BLaER1 treated with 17β-estradiol and CSF1 and Interleukin-3, amounts not matched to agents 10 nM and 100 nM (cell line): ENCODE measurements around the gene HOXC4.
A peak's percentile ranks its signal among the peaks of the same experiment; 100 is the strongest.

Experiments used
- H3K27ac ChIP-seq, 11 experiments: shearing (Covaris generic); formaldehyde crosslinking; 2 replicates each; pipeline ENCODE4 v1.8.1; 2022
- H3K27me3 ChIP-seq, 11 experiments: shearing (Covaris generic); formaldehyde crosslinking; 2 replicates each; pipeline ENCODE4 v1.8.1; 2022
- H3K36me3 ChIP-seq, 11 experiments: shearing (Covaris generic); formaldehyde crosslinking; 2 replicates each; pipeline ENCODE4 v1.8.1; 2022
- H3K4me1 ChIP-seq, 10 experiments: shearing (Covaris generic); formaldehyde crosslinking; 2 replicates each; pipeline ENCODE4 v1.8.1; 2022
- H3K4me2 ChIP-seq, 11 experiments: shearing (Covaris generic); formaldehyde crosslinking; 2 replicates each; pipeline ENCODE4 v1.8.1; 2022
- H3K4me3 ChIP-seq, 10 experiments: shearing (Covaris generic); formaldehyde crosslinking; 2 replicates each; pipeline ENCODE4 v1.8.1; 2022
- H3K9ac ChIP-seq, 11 experiments: shearing (Covaris generic); formaldehyde crosslinking; 2 replicates each; pipeline ENCODE4 v1.8.1; 2022
- H3K9me3 ChIP-seq, 11 experiments: shearing (Covaris generic); formaldehyde crosslinking; replicated peaks in 1 of 11; 2 replicates each; pipeline ENCODE4 v1.8.1; 2022
- H4K20me1 ChIP-seq, 11 experiments: shearing (Covaris generic); formaldehyde crosslinking; 2 replicates each; pipeline ENCODE4 v1.8.1; 2022
- Cebpa-rat ChIP-seq, 11 experiments: shearing (Covaris generic); IDR thresholded peaks; 2 replicates each; pipeline ENCODE4 v1.8.1; 2022

The HOXC4 gene

DNA sequence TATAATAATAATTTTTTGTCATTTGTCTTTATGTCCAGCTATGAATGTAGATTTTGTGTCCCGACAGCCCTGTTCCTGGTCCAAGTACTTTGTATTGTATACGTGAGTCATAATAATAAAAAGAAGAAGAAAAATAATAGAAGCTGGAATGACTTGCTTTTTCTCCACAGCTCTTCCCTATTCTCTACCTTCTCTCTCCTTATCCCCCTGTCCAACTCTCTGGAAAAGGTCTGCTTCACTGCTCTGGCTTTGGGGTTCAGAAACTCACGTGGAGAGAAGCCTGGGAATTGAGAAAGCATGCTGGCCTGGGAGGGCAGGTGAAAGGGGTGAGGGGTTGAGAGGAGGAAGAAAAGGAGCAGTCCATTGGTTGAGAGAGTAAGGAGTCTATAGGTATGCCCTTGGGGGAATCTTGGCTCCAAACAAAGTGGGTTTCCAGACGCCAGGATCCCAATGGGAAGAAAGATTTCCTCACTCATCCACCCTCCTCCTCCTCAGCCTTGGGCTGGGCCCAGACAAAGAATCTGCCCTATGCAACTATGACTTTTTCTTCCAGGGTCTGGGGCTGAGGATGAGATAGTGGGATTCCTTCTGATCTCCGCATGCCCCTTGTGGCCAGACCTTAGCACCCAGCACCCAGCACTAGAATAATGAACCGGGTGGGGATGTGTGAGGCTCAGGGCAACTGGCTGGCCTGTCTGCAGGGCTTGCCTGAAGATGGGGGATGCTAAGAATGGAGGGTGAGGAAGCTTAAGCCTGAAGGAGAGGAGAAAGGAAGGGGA lies 40.8 kb upstream of the HOXC4 start:
- Histone ChIP-seq H3K27ac (no peak overlapping the region), H3K9ac (no peak overlapping the region), H4K20me1 (peaks cover 0 to 89% (median 68%) of the 10 kb centered on the region in 11 experiments; a peak in 18 of 22 replicates), H3K4me1 (peaks cover 0 to 7% (median 0%) of the 10 kb centered on the region in 10 experiments; a peak in 3 of 20 replicates), H3K4me2 (no peak overlapping the region), H3K27me3 (peaks cover 99 to 100% (median 100%) of the 10 kb centered on the region in 11 experiments), H3K36me3 (no peaks in the 10 kb centered on the region), H3K4me3 (no peak overlapping the region), H3K9me3 (peaks cover 0 to 32% (median 5%) of the 10 kb centered on the region in 11 experiments; a peak in 8 of 22 replicates)
- TF ChIP-seq Cebpa-rat (IDR thresholded peaks at IDR 0.05): no peak

DNA sequence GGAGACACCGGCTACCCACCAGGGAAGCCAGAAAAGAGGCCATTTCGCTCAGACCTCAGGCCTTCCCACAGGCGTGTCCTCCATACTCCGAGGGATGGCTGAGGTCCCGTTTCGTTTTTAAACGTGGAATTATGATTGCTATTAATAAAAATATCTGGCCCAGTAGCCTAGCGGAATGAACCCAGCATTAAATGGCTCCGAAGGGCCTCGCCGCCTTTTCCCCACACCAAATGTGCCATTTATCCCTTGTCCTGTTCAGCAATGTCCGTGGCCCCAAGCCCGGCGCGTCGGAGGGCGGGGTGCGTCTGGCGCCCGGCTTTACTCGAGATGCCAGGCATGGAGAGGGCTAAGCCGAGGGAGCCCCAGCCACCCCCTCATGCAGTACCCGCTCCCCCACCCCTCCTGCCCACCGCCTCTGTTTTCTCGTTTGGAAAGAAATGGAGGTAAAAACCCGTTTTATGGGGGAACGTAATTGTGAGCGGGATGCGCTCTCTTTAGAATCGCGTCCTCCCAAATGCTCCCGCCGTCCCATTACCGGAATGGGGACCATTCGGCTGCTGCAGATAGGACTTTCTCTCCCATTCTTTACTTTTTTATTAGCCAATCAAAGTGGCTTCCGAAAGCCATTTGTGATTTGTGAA lies 39.1 kb upstream of the HOXC4 start:
- Histone ChIP-seq H3K4me1 (peaks cover 0 to 7% (median 0%) of the 10 kb centered on the region in 10 experiments; a peak in 3 of 20 replicates), H3K4me3 (no peak overlapping the region), H4K20me1 (peaks cover 0 to 89% (median 66%) of the 10 kb centered on the region in 11 experiments; a peak in 18 of 22 replicates), H3K4me2 (no peak overlapping the region), H3K27ac (no peak overlapping the region), H3K27me3 (peaks cover 100% of the 10 kb centered on the region in 11 experiments), H3K9ac (no peak overlapping the region), H3K9me3 (peaks cover 0 to 38% (median 5%) of the 10 kb centered on the region in 11 experiments; a peak in 8 of 22 replicates), H3K36me3 (no peaks in the 10 kb centered on the region)
- no peak for TF ChIP-seq Cebpa-rat (IDR thresholded peaks at IDR 0.05)

- no peaks in the 10 kb centered on the region for H3K36me3 ChIP-seq
- no peak for TF ChIP-seq Cebpa-rat (IDR thresholded peaks at IDR 0.05)
- H3K9ac ChIP-seq: no peak overlapping the region
- no peak overlapping the region for H3K4me3 ChIP-seq
- peaks cover 0 to 89% (median 66%) of the 10 kb centered on the region in 11 experiments; a peak in 18 of 22 replicates for H4K20me1 ChIP-seq
- peaks cover 100% of the 10 kb centered on the region in 11 experiments for H3K27me3 ChIP-seq
- peaks cover 0 to 7% (median 0%) of the 10 kb centered on the region in 10 experiments; a peak in 3 of 20 replicates for H3K4me1 ChIP-seq
- no peak overlapping the region for H3K27ac ChIP-seq
- H3K9me3 ChIP-seq: peaks cover 0 to 38% (median 5%) of the 10 kb centered on the region in 11 experiments; a peak in 8 of 22 replicates
- H3K4me2 ChIP-seq: no peak overlapping the region
These were observed 38.4 kb upstream of the HOXC4 start for GRCh38 chr12:54015018-54015931.

DNA sequence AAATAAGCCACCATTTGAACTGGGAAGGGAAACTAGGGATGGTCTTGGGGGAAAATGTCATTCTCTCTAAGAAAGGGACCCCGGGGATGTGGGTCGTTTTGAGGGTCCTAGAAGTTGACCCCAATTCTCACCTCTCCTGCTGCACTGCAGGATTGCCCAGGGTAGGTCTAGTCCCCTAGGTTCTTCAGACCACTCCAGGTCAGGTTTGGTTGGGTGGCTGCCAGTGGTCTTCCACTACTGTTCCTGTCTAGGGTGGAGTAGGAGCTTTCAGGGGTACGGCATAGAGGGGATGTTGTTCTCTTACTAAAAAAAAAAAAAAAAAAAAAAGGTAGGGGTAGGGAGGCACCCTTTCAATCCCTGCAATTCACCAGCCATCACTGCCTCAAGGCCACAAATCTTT lies 37.6 kb upstream of the HOXC4 start:
- Histone ChIP-seq H3K27me3 (peaks cover 100% of the 10 kb centered on the region in 11 experiments), H3K9me3 (peaks cover 0 to 38% (median 5%) of the 10 kb centered on the region in 11 experiments; a peak in 8 of 22 replicates), H3K9ac (no peak overlapping the region), H4K20me1 (peaks cover 0 to 89% (median 66%) of the 10 kb centered on the region in 11 experiments; a peak in 18 of 22 replicates), H3K4me2 (no peak overlapping the region), H3K4me1 (peaks cover 0 to 6% (median 0%) of the 10 kb centered on the region in 10 experiments; a peak in 3 of 20 replicates), H3K27ac (no peak overlapping the region), H3K36me3 (no peaks in the 10 kb centered on the region), H3K4me3 (no peak overlapping the region)
- TF ChIP-seq Cebpa-rat (IDR thresholded peaks at IDR 0.05): no peak

DNA sequence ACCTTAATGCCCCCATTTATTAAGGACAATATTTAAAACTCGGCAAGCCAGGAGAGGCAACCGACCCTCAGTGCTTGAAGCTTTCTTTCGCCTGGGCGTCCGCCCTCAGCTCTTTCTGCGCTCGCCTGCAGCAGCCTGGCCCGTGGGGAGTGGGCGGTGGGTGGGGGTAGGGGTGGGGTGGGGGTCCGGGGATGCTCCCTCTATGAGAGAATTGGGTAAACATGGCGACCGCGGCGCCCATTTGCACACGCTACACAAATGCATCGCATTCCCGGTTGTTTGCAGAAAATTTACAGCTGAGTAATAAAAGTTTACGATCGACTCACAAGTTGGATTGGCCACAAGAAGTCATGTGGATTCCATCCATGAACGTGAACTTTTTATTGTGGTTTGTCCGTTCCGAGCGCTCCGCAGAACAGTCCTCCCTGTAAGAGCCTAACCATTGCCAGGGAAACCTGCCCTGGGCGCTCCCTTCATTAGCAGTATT lies 37.1 kb upstream of the HOXC4 start:
- Histone ChIP-seq H3K4me3 (no peak overlapping the region), H3K4me2 (no peak overlapping the region), H3K27ac (no peak overlapping the region), H4K20me1 (peaks cover 0 to 89% (median 66%) of the 10 kb centered on the region in 11 experiments; a peak in 18 of 22 replicates), H3K27me3 (peaks cover 100% of the 10 kb centered on the region in 11 experiments), H3K9ac (no peak overlapping the region), H3K4me1 (peaks cover 0 to under 1% (median 0%) of the 10 kb centered on the region in 10 experiments; a peak in 2 of 20 replicates), H3K9me3 (peaks cover 0 to 38% (median 5%) of the 10 kb centered on the region in 11 experiments; a peak in 8 of 22 replicates), H3K36me3 (no peaks in the 10 kb centered on the region)
- no peak for TF ChIP-seq Cebpa-rat (IDR thresholded peaks at IDR 0.05)

DNA sequence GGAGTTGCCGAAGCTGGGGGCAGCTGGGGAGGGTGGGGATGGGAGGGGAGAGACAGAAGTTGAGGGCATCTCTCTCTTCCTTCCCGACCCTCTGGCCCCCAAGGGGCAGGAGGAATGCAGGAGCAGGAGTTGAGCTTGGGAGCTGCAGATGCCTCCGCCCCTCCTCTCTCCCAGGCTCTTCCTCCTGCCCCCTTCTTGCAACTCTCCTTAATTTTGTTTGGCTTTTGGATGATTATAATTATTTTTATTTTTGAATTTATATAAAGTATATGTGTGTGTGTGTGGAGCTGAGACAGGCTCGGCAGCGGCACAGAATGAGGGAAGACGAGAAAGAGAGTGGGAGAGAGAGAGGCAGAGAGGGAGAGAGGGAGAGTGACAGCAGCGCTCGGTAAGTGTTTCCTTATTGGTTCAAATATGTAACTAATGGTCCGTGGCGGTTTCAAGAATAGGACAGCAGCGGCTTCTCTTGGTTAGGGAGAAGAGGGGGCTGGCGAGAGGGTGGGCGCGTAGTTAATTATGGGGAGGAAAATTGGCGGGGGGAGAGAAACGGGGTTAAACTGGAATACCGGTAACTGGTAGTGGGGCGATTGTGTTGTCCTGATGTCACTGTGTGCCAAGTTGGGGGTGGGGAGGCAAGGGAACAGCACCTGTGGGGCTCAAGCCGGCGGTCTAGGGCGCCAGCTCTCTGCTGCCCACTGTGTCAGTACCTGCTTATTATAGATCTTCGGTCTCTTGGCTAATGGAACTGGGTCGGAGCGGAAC lies 36.4 kb upstream of the HOXC4 start:
- H3K4me3 ChIP-seq: 0 out of 20 replicates have a peak overlapping the region, but pooled peaks of 2 of the 10 experiments have one; percentile 16 to 24
- H3K36me3 ChIP-seq: no peaks in the 10 kb centered on the region
- TF ChIP-seq Cebpa-rat (IDR thresholded peaks at IDR 0.05): no peak
- no peaks in the 10 kb centered on the region; a peak in 1 of 20 replicates for H3K4me1 ChIP-seq
- peaks cover 0 to 38% (median 5%) of the 10 kb centered on the region in 11 experiments; a peak in 8 of 22 replicates for H3K9me3 ChIP-seq
- peaks cover 0 to 91% (median 69%) of the 10 kb centered on the region in 11 experiments; a peak in 18 of 22 replicates for H4K20me1 ChIP-seq
- H3K9ac ChIP-seq: no peak overlapping the region
- H3K27me3 ChIP-seq: peaks cover 100% of the 10 kb centered on the region in 11 experiments
- H3K4me2 ChIP-seq: peak overlapping the region in 2 of 11 experiments; percentile 50 to 62; a peak in 2 of 22 replicates
- no peak overlapping the region for H3K27ac ChIP-seq

DNA sequence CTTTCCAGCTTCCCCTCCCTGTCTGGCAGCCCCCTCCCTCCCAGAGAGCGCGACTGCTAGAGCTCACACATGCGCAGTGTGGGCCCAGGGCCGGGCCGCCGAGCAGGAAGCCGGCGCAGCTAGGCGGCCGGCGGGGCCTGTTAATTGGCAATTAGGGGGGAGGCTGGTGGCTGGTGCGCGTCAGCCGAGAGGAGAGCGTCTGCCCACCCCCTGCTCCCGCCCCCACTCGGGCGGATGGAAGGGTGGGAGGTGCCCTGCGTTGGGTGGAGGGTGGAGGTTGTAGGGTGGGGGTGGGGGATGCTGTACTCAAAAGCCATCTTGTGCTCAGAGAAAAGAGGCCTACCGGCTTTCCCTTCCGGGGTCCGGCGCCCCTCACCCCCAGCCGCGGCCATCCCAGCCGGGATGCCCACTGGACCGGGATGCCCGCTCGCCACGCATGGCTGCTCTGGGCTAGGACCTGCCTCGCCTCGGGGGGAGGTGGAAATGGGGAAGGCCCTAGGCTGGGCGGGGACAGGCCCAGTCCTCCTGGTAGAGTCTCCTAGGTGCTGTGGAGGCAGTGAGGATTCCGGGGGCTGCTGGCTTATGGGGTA lies 35.7 kb upstream of the HOXC4 start:
- no peak overlapping the region for H3K9ac ChIP-seq
- H3K4me1 ChIP-seq: no peaks in the 10 kb centered on the region; a peak in 1 of 20 replicates
- peaks cover 0 to 35% (median 5%) of the 10 kb centered on the region in 11 experiments; a peak in 8 of 22 replicates for H3K9me3 ChIP-seq
- H3K27ac ChIP-seq: no peak overlapping the region
- H4K20me1 ChIP-seq: peaks cover 0 to 91% (median 65%) of the 10 kb centered on the region in 11 experiments; a peak in 18 of 22 replicates
- peaks cover 100% of the 10 kb centered on the region in 11 experiments for H3K27me3 ChIP-seq
- H3K4me3 ChIP-seq: peak overlapping the region in 3 of 10 experiments; percentile 16 to 36 (median 24); a peak in 3 of 20 replicates
- peak overlapping the region in 6 of 11 experiments; percentile 16 to 62 (median 46); a peak in 7 of 22 replicates for H3K4me2 ChIP-seq
- H3K36me3 ChIP-seq: no peaks in the 10 kb centered on the region
- no peak for TF ChIP-seq Cebpa-rat (IDR thresholded peaks at IDR 0.05)
